Liver (tissue), 9 donors: ENCODE measurements around the gene HMMR. TPM values are rescaled to one million over a fixed set of nuclear protein-coding genes. Genes with fewer than 3 reads are reported as not detected.

ENCODE experiments used
- DNase-seq: peaks from one replicate; pipeline ENCODE4 v3.0.0-alpha.2; 2017; ENCODE audit warnings: low spot score
- H3K27ac ChIP-seq, 2 donors: one replicate each; pipeline ENCODE4 v1.7.0; 2013; ENCODE audit warnings: inconsistent platforms in 2 of 2, low read length in 2 of 2, control low read depth in 1 of 2, low read depth in 1 of 2, mild to moderate bottlenecking in 1 of 2
- H3K27me3 ChIP-seq, 4 donors: one replicate each; pipeline versions ENCODE4 v1.6.1 to v1.7.0; 2013; ENCODE audit warnings: low read length in 3 of 4, inconsistent platforms in 1 of 4, mild to moderate bottlenecking in 1 of 4, moderate library complexity in 1 of 4; ENCODE audit not compliant: control insufficient read depth in 4 of 4, insufficient read depth in 4 of 4
- H3K36me3 ChIP-seq, 4 donors: one replicate each; pipeline versions ENCODE4 v1.6.1 to v1.7.0; 2013; ENCODE audit warnings: low read length in 3 of 4, mild to moderate bottlenecking in 3 of 4, low read depth in 1 of 4, moderate library complexity in 1 of 4; ENCODE audit not compliant: control insufficient read depth in 4 of 4, insufficient read depth in 3 of 4
- H3K4me1 ChIP-seq, 4 donors: one replicate each; pipeline versions ENCODE4 v1.6.1 to v1.7.0; 2013; ENCODE audit warnings: low read length in 3 of 4, mild to moderate bottlenecking in 3 of 4, moderate library complexity in 1 of 4; ENCODE audit not compliant: control insufficient read depth in 4 of 4, insufficient read depth in 4 of 4
- H3K4me3 ChIP-seq, 3 donors: one replicate each; pipeline versions ENCODE4 v1.6.1 to v1.7.0; 2013; ENCODE audit warnings: low read length in 3 of 3, control low read depth in 1 of 3, low read depth in 1 of 3, mild to moderate bottlenecking in 1 of 3
- H3K9ac ChIP-seq, 2 donors: one replicate each; pipeline ENCODE4 v1.7.0; 2013; ENCODE audit warnings: low read length in 2 of 2, mild to moderate bottlenecking in 2 of 2, moderate library complexity in 2 of 2, control low read depth in 1 of 2, low read depth in 1 of 2
- H3K9me3 ChIP-seq, 4 donors: one replicate each; pipeline versions ENCODE4 v1.6.1 to v1.7.0; 2013; ENCODE audit warnings: low read length in 3 of 4; ENCODE audit not compliant: control insufficient read depth in 4 of 4
- ATF3 ChIP-seq: IDR thresholded peaks from 2 replicates; pipeline ENCODE4 v1.6.1; 2016; ENCODE audit warnings: antibody characterized with exemption
- CTCF ChIP-seq: fragments of 150-350 bp; IDR thresholded peaks from 2 replicates; pipeline ENCODE4 v1.5.1; 2017; ENCODE audit warnings: improper control_type of control experiment, low read depth, low read length; ENCODE audit not compliant: missing input control
- EGR1 ChIP-seq, 2 donors: IDR thresholded peaks; 2 replicates each; pipeline ENCODE4 v1.6.1; 2016 to 2018; ENCODE audit warnings: antibody characterized with exemption in 2 of 2, low read depth in 2 of 2
- FOXA1 ChIP-seq: IDR thresholded peaks from 2 replicates; pipeline ENCODE4 v1.6.1; 2016; ENCODE audit warnings: antibody characterized with exemption
- FOXA2 ChIP-seq: IDR thresholded peaks from 2 replicates; pipeline ENCODE4 v1.6.1; 2016; ENCODE audit warnings: antibody characterized with exemption
- GABPA ChIP-seq, 2 donors: IDR thresholded peaks in 1 of 2; conservative IDR thresholded peaks in 1 of 2; 2 replicates each; pipeline ENCODE4 v1.6.1; 2016; ENCODE audit warnings: antibody characterized with exemption in 2 of 2, mild to moderate bottlenecking in 1 of 2, moderate library complexity in 1 of 2
- HNF4A ChIP-seq, 2 donors: conservative IDR thresholded peaks; 2 replicates each; pipeline ENCODE4 v1.6.1; 2016; ENCODE audit warnings: antibody characterized with exemption in 2 of 2, mild to moderate bottlenecking in 2 of 2
- HNF4G ChIP-seq: IDR thresholded peaks from 2 replicates; pipeline ENCODE4 v1.6.1; 2016; ENCODE audit warnings: antibody characterized with exemption
- JUND ChIP-seq, 2 donors: IDR thresholded peaks; 2 replicates each; pipeline ENCODE4 v1.6.1; 2016; ENCODE audit warnings: antibody characterized with exemption in 2 of 2
- MAX ChIP-seq: IDR thresholded peaks from 2 replicates; pipeline ENCODE4 v1.6.1; 2016; ENCODE audit warnings: antibody characterized with exemption
- NR2F2 ChIP-seq: IDR thresholded peaks from 2 replicates; pipeline ENCODE4 v1.6.1; 2016; ENCODE audit warnings: antibody characterized with exemption
- RAD21 ChIP-seq, 2 donors: IDR thresholded peaks; 2 replicates each; pipeline ENCODE4 v1.6.1; 2016; ENCODE audit warnings: antibody characterized with exemption in 2 of 2, mild to moderate bottlenecking in 2 of 2
- REST ChIP-seq: IDR thresholded peaks from 2 replicates; pipeline ENCODE4 v1.6.1; 2016; ENCODE audit warnings: antibody characterized with exemption, mild to moderate bottlenecking
- RXRA ChIP-seq, 2 donors: IDR thresholded peaks; 2 replicates each; pipeline ENCODE4 v1.6.1; 2017 to 2018; ENCODE audit warnings: antibody characterized with exemption in 2 of 2, mild to moderate bottlenecking in 1 of 2
- SP1 ChIP-seq: IDR thresholded peaks from 2 replicates; pipeline ENCODE4 v1.6.1; 2018; ENCODE audit warnings: antibody characterized with exemption, mild to moderate bottlenecking
- TAF1 ChIP-seq: conservative IDR thresholded peaks from 2 replicates; pipeline ENCODE4 v1.6.1; 2016; ENCODE audit warnings: antibody characterized with exemption, mild to moderate bottlenecking
- YY1 ChIP-seq: IDR thresholded peaks from 2 replicates; pipeline ENCODE4 v1.6.1; 2016; ENCODE audit warnings: antibody characterized with exemption, mild to moderate bottlenecking
- ZBTB33 ChIP-seq: IDR thresholded peaks from 2 replicates; pipeline ENCODE4 v1.6.1; 2016; ENCODE audit warnings: antibody characterized with exemption
- WGBS: extraction: QIAGEN DNeasy Blood & Tissue Kit; methylation state at CpG from one replicate; pipeline ENCODE4 v1.1.7; 2013; 5-methylcytosine and 5-hydroxymethylcytosine counted together
- polyA plus RNA-seq, 2 donors: library from polyadenylated mRNA; stranded (reverse) in 1 of 2; unstranded in 1 of 2; fragments of 200-250 nt in 1 of 2; fragments of >200 nt in 1 of 2; fragmentation: Nextera tagmentation in 1 of 2; extraction: Ambion mirVana in 1 of 2; gene quantifications; one replicate each; pipeline versions ENCODE4 v1.2.1 to v1.2.3, GENCODE V29; 2013 to 2015
- total RNA-seq, 2 donors: library from RNA; depleted of rRNA; stranded (reverse); fragments of >200 nt; gene quantifications; one replicate each; pipeline ENCODE4 v1.2.3, GENCODE V29; 2014
- donor health status: healthy.
- donor health status: healthy.
- donor health status: healthy.
- donor health status: healthy.
- donor health status: healthy.

The HMMR gene
- total and polyA plus RNA-seq, 4 donors = 0.33 to 48.5 (median 2.3) TPM

- DNase-seq = peak; percentile 58
- 8% methylated on average over 17 of the region's 17 CpGs for WGBS
- peak overlapping the region; percentile 33 to 98 (median 68) for H3K4me3 ChIP-seq
Observed at GRCh38 chr5:163503106-163504078, 43.0 kb downstream of the HMMR start.

More at GRCh38 chr5:163503106-163504078, 43.0 kb downstream of the HMMR start:
- Histone ChIP-seq H3K36me3 (no peaks in the 10 kb centered on the region), H3K9me3 (no peaks in the 10 kb centered on the region), H3K4me1 (peaks cover 4 to 47% (median 35%) of the 10 kb centered on the region in 4 donors), H3K27ac (peak overlapping the region; percentile 95 to 99), H3K9ac (peak overlapping the region; percentile 85), H3K27me3 (no peaks in the 10 kb centered on the region)
- TF ChIP-seq EGR1 (IDR thresholded peaks at IDR 0.05; ENCODE audit: low read depth in 2 of 2) = no peak
- TF ChIP-seq FOXA2 = no peak
- no peak for TF ChIP-seq ATF3
- TF ChIP-seq MAX = peak; percentile 82
- TF ChIP-seq YY1 = peak; percentile 47
- peak; percentile 38 to 63 for TF ChIP-seq HNF4A (conservative IDR thresholded peaks at IDR 0.05)
- TF ChIP-seq GABPA (IDR thresholded peaks at IDR 0.05 in 1 of 2, conservative IDR thresholded peaks at IDR 0.05 in 1 of 2) = no peak
- peak; percentile 79 for TF ChIP-seq NR2F2
- peak; percentile 26 for TF ChIP-seq CTCF
- TF ChIP-seq SP1 = peak; percentile 65
- peak; percentile 55 to 74 for TF ChIP-seq RXRA (IDR thresholded peaks at IDR 0.05)
- peak; percentile 57 for TF ChIP-seq REST
- no peak for TF ChIP-seq JUND (IDR thresholded peaks at IDR 0.05)
- no peak for TF ChIP-seq ZBTB33
- TF ChIP-seq FOXA1 = no peak
- TF ChIP-seq HNF4G = peak; percentile 13
- peak; percentile 69 for TF ChIP-seq TAF1
- TF ChIP-seq RAD21 (IDR thresholded peaks at IDR 0.05) = peak; percentile 70 to 73
